ENCODE measurements around the gene MYO3A.

GRCh38 chr10:26215935-26216584, 282.0 kb downstream of the MYO3A start:
- TF ChIP-seq EZH2 (IDR thresholded peaks at IDR 0.05) (no peak), POLR2AphosphoS5 (IDR thresholded peaks at IDR 0.05; ENCODE audit: borderline replicate concordance, low read depth, low read length) (no peak)

Data from SK-N-MC (cell line).